PFSK-1 (cell line): ENCODE measurements around the gene LONRF2.

ENCODE experiments used
- FOXP2 ChIP-seq: optimal IDR thresholded peaks from 2 replicates; pipeline ENCODE3; 2011; ENCODE audit warnings: borderline replicate concordance, control low read depth, inconsistent platforms; ENCODE audit not compliant: insufficient read depth; ENCODE audit errors: extremely low read length, extremely low read depth
- POLR2AphosphoS5 ChIP-seq: IDR thresholded peaks from 2 replicates; pipeline ENCODE4 v1.6.1; 2012; ENCODE audit warnings: low read depth, mild to moderate bottlenecking, control low read depth, low read length, moderate library complexity
- SIN3A ChIP-seq: IDR thresholded peaks from 2 replicates; pipeline ENCODE4 v1.6.1; 2012; ENCODE audit warnings: mild to moderate bottlenecking, low read length, moderate library complexity, borderline replicate concordance; ENCODE audit not compliant: insufficient read depth
- TAF1 ChIP-seq: IDR thresholded peaks from 2 replicates; pipeline ENCODE4 v1.6.1; 2012; ENCODE audit warnings: low read length, control low read depth, borderline replicate concordance; ENCODE audit not compliant: insufficient read depth
- TF ChIP-seq, protein P1 (sequence below), 2 experiments: IDR thresholded peaks; 2 replicates each; pipeline versions ENCODE4 v1.6.1 to v1.8.0; 2011 to 2012; ENCODE audit warnings: low read depth in 2 of 2, low read length in 2 of 2, control low read depth in 1 of 2, inconsistent platforms in 1 of 2, mild to moderate bottlenecking in 1 of 2, moderate library complexity in 1 of 2; ENCODE audit not compliant: insufficient read depth in 1 of 2

DNA sequence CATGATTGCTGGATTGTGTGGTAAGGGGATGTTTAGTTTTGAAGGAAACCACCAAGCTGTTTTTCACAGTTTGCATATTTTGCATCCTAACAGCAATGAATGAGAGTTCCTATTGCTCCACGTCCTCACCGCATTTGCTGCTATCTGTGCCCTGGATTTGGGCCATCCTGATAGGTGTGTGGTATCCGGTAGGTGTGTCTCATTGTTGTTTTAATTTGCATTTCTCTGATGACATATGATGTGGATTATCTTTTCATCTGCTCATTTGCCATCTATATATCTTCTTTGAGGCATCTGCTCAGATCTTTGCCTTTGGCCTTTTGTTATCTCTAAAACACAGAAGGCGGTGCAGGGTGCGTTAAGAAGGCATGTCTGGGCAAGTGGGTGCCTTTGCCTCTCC lies 73.3 kb downstream of the LONRF2 start:
- TF ChIP-seq SIN3A = no peak
- no peak for TF ChIP-seq POLR2AphosphoS5
- TF ChIP-seq, protein P1, sequence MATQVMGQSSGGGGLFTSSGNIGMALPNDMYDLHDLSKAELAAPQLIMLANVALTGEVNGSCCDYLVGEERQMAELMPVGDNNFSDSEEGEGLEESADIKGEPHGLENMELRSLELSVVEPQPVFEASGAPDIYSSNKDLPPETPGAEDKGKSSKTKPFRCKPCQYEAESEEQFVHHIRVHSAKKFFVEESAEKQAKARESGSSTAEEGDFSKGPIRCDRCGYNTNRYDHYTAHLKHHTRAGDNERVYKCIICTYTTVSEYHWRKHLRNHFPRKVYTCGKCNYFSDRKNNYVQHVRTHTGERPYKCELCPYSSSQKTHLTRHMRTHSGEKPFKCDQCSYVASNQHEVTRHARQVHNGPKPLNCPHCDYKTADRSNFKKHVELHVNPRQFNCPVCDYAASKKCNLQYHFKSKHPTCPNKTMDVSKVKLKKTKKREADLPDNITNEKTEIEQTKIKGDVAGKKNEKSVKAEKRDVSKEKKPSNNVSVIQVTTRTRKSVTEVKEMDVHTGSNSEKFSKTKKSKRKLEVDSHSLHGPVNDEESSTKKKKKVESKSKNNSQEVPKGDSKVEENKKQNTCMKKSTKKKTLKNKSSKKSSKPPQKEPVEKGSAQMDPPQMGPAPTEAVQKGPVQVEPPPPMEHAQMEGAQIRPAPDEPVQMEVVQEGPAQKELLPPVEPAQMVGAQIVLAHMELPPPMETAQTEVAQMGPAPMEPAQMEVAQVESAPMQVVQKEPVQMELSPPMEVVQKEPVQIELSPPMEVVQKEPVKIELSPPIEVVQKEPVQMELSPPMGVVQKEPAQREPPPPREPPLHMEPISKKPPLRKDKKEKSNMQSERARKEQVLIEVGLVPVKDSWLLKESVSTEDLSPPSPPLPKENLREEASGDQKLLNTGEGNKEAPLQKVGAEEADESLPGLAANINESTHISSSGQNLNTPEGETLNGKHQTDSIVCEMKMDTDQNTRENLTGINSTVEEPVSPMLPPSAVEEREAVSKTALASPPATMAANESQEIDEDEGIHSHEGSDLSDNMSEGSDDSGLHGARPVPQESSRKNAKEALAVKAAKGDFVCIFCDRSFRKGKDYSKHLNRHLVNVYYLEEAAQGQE (IDR thresholded peaks at IDR 0.05; ENCODE audit: insufficient read depth in 1 of 2, low read depth in 2 of 2, low read length in 2 of 2) = no peak
- no peak for TF ChIP-seq TAF1
- no peak for TF ChIP-seq FOXP2
